Glutamatergic neuron (in vitro differentiated cells): Measurements from ENCODE around the gene TNFRSF19. TPM values are rescaled to one million over a fixed set of nuclear protein-coding genes. Genes with fewer than 3 reads are reported as not detected.
A peak's percentile ranks its signal among the peaks of the same experiment; 100 is the strongest.

Source experiments
- DNase-seq: peaks from one replicate; pipeline ENCODE4 v3.0.0; 2022
- H3K27ac Mint-ChIP-seq: one replicate; pipeline ENCODE4 v1.8.0; 2020; ENCODE audit warnings: mild to moderate bottlenecking, mixed read lengths, inconsistent platforms; ENCODE audit not compliant: unreplicated experiment
- H3K27me3 Mint-ChIP-seq: one replicate; pipeline ENCODE4 v1.8.0; 2020; ENCODE audit warnings: mild to moderate bottlenecking, moderate library complexity, mixed read lengths, inconsistent platforms; ENCODE audit not compliant: unreplicated experiment
- H3K36me3 Mint-ChIP-seq: one replicate; pipeline ENCODE4 v1.8.0; 2020; ENCODE audit warnings: mild to moderate bottlenecking, mixed read lengths, inconsistent platforms; ENCODE audit not compliant: unreplicated experiment
- H3K4me1 Mint-ChIP-seq: one replicate; pipeline ENCODE4 v1.8.0; 2020; ENCODE audit warnings: mild to moderate bottlenecking, low read depth, mixed read lengths, inconsistent platforms; ENCODE audit not compliant: unreplicated experiment
- H3K4me3 Mint-ChIP-seq: one replicate; pipeline ENCODE4 v1.8.0; 2020; ENCODE audit warnings: mild to moderate bottlenecking, mixed read lengths, inconsistent platforms; ENCODE audit not compliant: unreplicated experiment
- H3K9me3 Mint-ChIP-seq: one replicate; pipeline ENCODE4 v1.8.0; 2020; ENCODE audit warnings: mild to moderate bottlenecking, moderate library complexity, mixed read lengths, inconsistent platforms; ENCODE audit not compliant: unreplicated experiment
- total RNA-seq: library from RNA; stranded (reverse); fragmentation: NEBNext Ultra II Directional; extraction: Animal tissue kit (Norgen Biotek cat#: 25700); gene quantifications from one replicate; pipeline ENCODE4 v1.2.1, GENCODE V29; 2021; ENCODE audit not compliant: unreplicated experiment
- TF ChIP-seq, protein P1 (sequence below): fragments of 200-600 bp; sonication (generic); IDR thresholded peaks from one replicate; pipeline ENCODE4 v1.5.0; 2021; ENCODE audit not compliant: partially characterized antibody, unreplicated experiment

TNFRSF19 gene
- total RNA-seq, 1 donor from 2014 or later = 188 TPM

DNA sequence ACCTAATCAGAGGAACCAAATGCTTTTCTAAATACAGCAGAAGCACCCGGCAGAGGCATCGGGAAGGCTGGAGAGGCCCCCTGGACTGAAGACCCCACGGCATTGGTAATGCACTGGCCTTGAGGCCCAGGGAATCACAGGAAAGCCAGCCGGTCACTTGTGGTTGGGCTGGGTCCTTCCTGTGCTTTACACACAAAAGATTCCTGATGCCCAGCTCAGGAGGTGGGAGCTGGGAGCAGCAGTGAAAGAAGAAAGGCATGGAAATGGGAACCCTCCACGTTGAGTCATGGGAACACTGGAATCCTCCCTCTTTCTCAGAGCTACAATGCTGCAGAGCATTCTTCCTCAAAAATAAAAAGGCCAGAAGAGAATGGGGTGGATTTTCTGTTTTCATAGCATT is 126.4 kb downstream of the TNFRSF19 start:
- H3K27ac Mint-ChIP-seq = no peak overlapping the region
- no peak for DNase-seq
- H3K27me3 Mint-ChIP-seq = peaks cover 1% of the 10 kb centered on the region
- peak overlapping the region; percentile 40 for H3K4me3 Mint-ChIP-seq
- peaks cover 3% of the 10 kb centered on the region for H3K9me3 Mint-ChIP-seq
- TF ChIP-seq, protein P1, sequence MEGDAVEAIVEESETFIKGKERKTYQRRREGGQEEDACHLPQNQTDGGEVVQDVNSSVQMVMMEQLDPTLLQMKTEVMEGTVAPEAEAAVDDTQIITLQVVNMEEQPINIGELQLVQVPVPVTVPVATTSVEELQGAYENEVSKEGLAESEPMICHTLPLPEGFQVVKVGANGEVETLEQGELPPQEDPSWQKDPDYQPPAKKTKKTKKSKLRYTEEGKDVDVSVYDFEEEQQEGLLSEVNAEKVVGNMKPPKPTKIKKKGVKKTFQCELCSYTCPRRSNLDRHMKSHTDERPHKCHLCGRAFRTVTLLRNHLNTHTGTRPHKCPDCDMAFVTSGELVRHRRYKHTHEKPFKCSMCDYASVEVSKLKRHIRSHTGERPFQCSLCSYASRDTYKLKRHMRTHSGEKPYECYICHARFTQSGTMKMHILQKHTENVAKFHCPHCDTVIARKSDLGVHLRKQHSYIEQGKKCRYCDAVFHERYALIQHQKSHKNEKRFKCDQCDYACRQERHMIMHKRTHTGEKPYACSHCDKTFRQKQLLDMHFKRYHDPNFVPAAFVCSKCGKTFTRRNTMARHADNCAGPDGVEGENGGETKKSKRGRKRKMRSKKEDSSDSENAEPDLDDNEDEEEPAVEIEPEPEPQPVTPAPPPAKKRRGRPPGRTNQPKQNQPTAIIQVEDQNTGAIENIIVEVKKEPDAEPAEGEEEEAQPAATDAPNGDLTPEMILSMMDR = no peak
- no peaks in the 10 kb centered on the region for H3K36me3 Mint-ChIP-seq
- peaks cover 9% of the 10 kb centered on the region for H3K4me1 Mint-ChIP-seq

DNA sequence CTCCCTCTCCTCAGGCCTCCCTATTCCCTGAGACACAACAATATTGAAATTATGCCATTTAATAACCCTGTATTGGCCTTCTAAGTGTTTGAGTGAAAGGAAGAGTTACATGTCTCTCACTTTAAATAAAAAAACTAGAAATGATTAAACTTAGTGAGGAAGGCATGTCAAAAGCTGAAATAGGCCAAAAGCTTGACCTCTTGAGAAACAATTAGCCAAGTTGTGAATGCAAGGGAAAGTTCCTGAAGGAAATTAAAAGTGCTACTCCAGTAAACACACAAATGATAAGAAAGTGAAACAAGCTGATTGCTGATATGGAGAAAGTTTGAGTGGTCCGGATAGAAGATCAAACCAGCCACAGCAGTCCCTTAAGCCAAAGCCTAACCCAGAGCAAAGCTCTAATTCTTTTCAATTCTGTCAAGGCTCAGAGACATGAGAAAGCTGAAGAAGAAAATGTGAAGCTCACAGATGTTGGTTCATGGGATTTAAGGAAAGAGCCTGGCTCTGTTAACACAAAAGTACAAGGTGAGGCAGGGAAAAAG is 127.6 kb downstream of the TNFRSF19 start:
- TF ChIP-seq, protein P1 = no peak
- DNase-seq = no peak
- H3K9me3 Mint-ChIP-seq = peaks cover 3% of the 10 kb centered on the region
- no peaks in the 10 kb centered on the region for H3K36me3 Mint-ChIP-seq
- no peak overlapping the region for H3K27ac Mint-ChIP-seq
- H3K27me3 Mint-ChIP-seq = peaks cover 2% of the 10 kb centered on the region
- H3K4me1 Mint-ChIP-seq = peaks cover 10% of the 10 kb centered on the region
- no peak overlapping the region for H3K4me3 Mint-ChIP-seq

DNA sequence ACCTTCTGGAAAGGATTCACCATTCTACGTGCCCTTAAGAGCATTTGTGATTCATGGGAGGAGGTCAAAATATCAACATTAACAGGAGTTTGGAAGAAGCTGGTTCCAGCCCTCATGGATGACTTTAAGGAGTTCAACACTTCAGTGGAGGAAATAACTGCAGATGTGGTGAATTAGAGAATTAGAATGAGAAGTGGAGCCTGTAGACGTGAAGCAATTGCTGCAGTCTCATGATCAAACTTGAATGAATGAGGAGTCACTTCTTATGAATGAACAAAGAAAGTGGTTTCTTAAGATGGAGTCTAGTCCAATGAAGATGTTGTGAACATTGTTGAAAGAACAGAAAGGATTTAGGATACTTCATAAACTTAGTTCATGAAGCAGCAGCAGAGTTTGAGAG is 129.1 kb downstream of the TNFRSF19 start:
- Mint-ChIP-seq H3K27ac (no peak overlapping the region), H3K27me3 (peaks cover 4% of the 10 kb centered on the region), H3K36me3 (no peaks in the 10 kb centered on the region), H3K4me1 (peaks cover 10% of the 10 kb centered on the region), H3K9me3 (peaks cover 3% of the 10 kb centered on the region), H3K4me3 (no peak overlapping the region)
- DNase-seq = no peak
- TF ChIP-seq, protein P1 = no peak

DNA sequence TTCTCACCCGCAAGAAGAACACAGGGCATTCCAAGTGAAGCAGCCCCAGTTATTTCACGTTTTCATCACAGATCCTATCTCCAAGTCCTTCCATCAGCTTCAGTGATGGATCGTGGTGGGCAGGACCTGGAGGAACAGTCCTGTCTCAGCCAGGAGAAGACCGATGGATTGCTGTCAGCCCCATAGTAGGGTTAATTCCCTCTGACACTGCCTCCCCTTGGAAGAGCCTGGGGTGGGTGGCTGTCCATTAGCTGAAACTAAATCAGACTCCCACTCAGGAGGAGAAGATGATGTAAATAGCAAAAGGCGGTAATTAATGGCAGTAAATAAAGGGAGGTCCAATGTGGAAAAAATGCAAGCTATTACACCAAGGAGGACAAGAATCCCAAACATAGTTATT is 131.0 kb downstream of the TNFRSF19 start:
- H3K36me3 Mint-ChIP-seq = no peaks in the 10 kb centered on the region
- TF ChIP-seq, protein P1 = no peak
- peaks cover 2% of the 10 kb centered on the region for H3K9me3 Mint-ChIP-seq
- no peak for DNase-seq
- peaks cover 4% of the 10 kb centered on the region for H3K27me3 Mint-ChIP-seq
- H3K4me3 Mint-ChIP-seq = no peak overlapping the region
- H3K4me1 Mint-ChIP-seq = peaks cover 8% of the 10 kb centered on the region
- no peak overlapping the region for H3K27ac Mint-ChIP-seq

DNA sequence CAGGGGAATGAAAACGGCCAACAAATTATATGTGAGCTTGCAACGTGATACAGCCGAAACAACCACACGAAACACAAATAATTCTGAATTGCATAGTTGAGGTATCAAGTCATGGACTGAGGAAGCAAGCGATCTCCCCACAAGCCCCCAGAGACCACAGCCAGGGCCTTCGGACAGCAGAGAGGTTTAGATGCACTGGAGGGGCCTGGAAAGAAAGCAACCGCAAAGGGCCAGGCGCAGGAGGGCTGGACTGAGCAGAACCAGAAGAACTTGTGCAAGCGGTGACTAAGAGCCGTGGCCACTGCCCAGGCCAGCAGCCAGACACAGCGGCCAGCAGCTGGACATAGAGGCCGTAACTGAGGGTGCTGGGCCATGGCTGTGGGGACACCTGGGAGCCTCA is 131.4 kb downstream of the TNFRSF19 start:
- Mint-ChIP-seq H3K36me3 (no peaks in the 10 kb centered on the region), H3K9me3 (no peaks in the 10 kb centered on the region), H3K4me1 (peaks cover 8% of the 10 kb centered on the region), H3K27me3 (peaks cover 4% of the 10 kb centered on the region), H3K27ac (no peak overlapping the region), H3K4me3 (no peak overlapping the region)
- TF ChIP-seq, protein P1 = no peak
- no peak for DNase-seq
